ENCODE measurements around the gene GCGR.

DNA sequence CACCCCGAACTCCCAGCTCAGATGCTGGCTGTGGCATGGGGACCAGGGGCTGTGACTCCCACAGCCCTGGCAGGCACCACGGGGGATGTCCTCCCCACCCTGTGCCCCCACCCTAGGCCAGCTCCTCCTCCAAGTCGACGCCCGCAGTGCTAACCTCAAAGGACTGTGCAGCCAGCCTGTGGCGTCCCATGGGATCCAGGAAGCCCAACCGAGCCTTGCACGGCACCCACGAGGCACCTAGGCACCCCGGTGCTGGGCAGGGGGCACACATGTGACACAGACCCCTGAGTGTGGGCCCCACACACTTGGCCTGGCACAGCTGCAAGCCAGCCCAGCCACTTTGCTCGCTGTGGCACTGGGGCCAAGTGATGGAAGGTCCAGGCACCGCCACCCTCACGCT lies 3.9 kb downstream of the GCGR start:
- TF ChIP-seq, protein P1, sequence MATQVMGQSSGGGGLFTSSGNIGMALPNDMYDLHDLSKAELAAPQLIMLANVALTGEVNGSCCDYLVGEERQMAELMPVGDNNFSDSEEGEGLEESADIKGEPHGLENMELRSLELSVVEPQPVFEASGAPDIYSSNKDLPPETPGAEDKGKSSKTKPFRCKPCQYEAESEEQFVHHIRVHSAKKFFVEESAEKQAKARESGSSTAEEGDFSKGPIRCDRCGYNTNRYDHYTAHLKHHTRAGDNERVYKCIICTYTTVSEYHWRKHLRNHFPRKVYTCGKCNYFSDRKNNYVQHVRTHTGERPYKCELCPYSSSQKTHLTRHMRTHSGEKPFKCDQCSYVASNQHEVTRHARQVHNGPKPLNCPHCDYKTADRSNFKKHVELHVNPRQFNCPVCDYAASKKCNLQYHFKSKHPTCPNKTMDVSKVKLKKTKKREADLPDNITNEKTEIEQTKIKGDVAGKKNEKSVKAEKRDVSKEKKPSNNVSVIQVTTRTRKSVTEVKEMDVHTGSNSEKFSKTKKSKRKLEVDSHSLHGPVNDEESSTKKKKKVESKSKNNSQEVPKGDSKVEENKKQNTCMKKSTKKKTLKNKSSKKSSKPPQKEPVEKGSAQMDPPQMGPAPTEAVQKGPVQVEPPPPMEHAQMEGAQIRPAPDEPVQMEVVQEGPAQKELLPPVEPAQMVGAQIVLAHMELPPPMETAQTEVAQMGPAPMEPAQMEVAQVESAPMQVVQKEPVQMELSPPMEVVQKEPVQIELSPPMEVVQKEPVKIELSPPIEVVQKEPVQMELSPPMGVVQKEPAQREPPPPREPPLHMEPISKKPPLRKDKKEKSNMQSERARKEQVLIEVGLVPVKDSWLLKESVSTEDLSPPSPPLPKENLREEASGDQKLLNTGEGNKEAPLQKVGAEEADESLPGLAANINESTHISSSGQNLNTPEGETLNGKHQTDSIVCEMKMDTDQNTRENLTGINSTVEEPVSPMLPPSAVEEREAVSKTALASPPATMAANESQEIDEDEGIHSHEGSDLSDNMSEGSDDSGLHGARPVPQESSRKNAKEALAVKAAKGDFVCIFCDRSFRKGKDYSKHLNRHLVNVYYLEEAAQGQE (IDR thresholded peaks at IDR 0.05; ENCODE audit: unreplicated experiment), result no peak
- TF ChIP-seq, protein P2, sequence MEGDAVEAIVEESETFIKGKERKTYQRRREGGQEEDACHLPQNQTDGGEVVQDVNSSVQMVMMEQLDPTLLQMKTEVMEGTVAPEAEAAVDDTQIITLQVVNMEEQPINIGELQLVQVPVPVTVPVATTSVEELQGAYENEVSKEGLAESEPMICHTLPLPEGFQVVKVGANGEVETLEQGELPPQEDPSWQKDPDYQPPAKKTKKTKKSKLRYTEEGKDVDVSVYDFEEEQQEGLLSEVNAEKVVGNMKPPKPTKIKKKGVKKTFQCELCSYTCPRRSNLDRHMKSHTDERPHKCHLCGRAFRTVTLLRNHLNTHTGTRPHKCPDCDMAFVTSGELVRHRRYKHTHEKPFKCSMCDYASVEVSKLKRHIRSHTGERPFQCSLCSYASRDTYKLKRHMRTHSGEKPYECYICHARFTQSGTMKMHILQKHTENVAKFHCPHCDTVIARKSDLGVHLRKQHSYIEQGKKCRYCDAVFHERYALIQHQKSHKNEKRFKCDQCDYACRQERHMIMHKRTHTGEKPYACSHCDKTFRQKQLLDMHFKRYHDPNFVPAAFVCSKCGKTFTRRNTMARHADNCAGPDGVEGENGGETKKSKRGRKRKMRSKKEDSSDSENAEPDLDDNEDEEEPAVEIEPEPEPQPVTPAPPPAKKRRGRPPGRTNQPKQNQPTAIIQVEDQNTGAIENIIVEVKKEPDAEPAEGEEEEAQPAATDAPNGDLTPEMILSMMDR (conservative IDR thresholded peaks at IDR 0.05; ENCODE audit: low read depth in 2 of 2), result no peak
- no peak for TF ChIP-seq POLR2AphosphoS5 (IDR thresholded peaks at IDR 0.05; ENCODE audit: low read depth)
- no peak for TF ChIP-seq EZH2phosphoT487 (IDR thresholded peaks at IDR 0.05; ENCODE audit: unreplicated experiment)
- no peak for TF ChIP-seq EZH2 (IDR thresholded peaks at IDR 0.05; ENCODE audit: low read depth, unreplicated experiment)
- no peak for TF ChIP-seq CREB1 (CRISPR knock-in tag; IDR thresholded peaks at IDR 0.05; ENCODE audit: low read depth)
- no peak for TF ChIP-seq STAT1 (IDR thresholded peaks at IDR 0.05; ENCODE audit: unreplicated experiment)
- TF ChIP-seq NANOG (IDR thresholded peaks at IDR 0.05; ENCODE audit: borderline replicate concordance), result no peak
- no peak for TF ChIP-seq JUNB (IDR thresholded peaks at IDR 0.05; ENCODE audit: unreplicated experiment)
- no peak for TF ChIP-seq ZNF331 (CRISPR knock-in tag; IDR thresholded peaks at IDR 0.05; ENCODE audit: low read depth)
- TF ChIP-seq, protein P3, sequence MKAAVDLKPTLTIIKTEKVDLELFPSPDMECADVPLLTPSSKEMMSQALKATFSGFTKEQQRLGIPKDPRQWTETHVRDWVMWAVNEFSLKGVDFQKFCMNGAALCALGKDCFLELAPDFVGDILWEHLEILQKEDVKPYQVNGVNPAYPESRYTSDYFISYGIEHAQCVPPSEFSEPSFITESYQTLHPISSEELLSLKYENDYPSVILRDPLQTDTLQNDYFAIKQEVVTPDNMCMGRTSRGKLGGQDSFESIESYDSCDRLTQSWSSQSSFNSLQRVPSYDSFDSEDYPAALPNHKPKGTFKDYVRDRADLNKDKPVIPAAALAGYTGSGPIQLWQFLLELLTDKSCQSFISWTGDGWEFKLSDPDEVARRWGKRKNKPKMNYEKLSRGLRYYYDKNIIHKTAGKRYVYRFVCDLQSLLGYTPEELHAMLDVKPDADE (IDR thresholded peaks at IDR 0.05), result no peak

All from GM23338 (cell line).